ENCODE results near the gene CREG2. TPM values are rescaled to one million over a fixed set of nuclear protein-coding genes. Genes with fewer than 3 reads are reported as not detected.

Gene CREG2, protein sequence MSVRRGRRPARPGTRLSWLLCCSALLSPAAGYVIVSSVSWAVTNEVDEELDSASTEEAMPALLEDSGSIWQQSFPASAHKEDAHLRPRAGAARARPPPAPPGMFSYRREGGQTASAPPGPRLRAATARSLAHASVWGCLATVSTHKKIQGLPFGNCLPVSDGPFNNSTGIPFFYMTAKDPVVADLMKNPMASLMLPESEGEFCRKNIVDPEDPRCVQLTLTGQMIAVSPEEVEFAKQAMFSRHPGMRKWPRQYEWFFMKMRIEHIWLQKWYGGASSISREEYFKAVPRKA
- total RNA-seq, result 0.65 and 1.3 TPM in 2 replicates
- long read RNA-seq, result 0 reads

- peak; percentile 73 for DNase-seq (ENCODE audit: low spot score, unreplicated experiment)
- Mint-ChIP-seq H3K4me3 (ENCODE audit: low read depth) (peak within 1 kb of the TSS; percentile 70), H3K9me3 (ENCODE audit: low read depth) (no peaks in the 10 kb centered on the region), H3K27ac (no peak within 1 kb of the TSS), H3K27me3 (peaks cover 68% of the 10 kb centered on the region), H3K4me1 (ENCODE audit: low read depth) (no peaks in the 10 kb centered on the region), H3K36me3 (ENCODE audit: insufficient read depth) (no peaks in the 10 kb centered on the region)
- peak; percentile 83 for TF ChIP-seq CTCF (IDR thresholded peaks at IDR 0.05; ENCODE audit: unreplicated experiment)
Observed at GRCh38 chr2:101387151-101387834, at the start of gene CREG2. Gene CREG2 (minus strand): TSS chr2:101387503. CDS start chr2:101387457, 46 bp downstream.

DNA sequence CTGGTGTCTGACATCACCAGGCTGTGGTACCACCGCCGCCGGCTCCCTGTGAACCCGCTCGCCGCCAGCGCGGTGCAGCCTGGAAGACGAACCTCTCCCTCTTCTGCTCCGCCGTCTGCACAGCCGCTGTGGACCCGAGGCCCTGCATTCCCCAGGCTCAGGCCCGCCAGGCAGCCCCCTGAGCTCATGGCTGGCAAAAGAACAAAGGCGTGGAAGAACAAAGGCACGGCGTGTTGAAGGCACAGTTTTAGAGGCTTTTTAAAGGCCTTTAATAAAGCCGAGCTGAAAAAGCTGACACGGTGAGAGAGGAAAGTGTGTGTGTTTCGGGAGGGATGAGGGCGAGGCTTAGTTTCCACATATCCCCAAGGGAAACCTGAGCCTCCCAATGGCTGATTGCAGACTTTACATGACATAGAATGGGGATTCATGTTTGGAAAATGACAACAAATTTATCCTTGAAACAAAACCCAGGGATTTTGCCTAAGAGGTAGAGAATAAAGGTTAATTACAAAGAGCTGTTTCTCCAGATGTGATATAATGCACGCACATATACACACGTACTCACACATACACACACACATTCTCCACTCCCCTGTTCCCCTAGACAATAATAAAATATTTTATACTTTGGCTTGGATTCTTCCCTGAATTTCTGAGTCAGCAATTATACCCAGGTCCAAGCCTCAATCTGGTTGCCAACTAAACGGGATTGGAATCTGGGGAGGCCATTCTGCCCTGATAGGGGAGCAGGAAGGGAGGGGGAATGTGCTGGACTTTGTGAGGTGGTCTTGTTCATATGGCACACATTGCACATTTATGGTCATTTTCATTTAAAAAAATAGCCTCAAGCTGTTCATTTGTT, 47.9 kb upstream of the CREG2 start:
- H3K36me3 Mint-ChIP-seq (ENCODE audit: insufficient read depth), result no peaks in the 10 kb centered on the region
- TF ChIP-seq CTCF (IDR thresholded peaks at IDR 0.05; ENCODE audit: unreplicated experiment), result no peak
- H3K27ac Mint-ChIP-seq, result peak overlapping the region; percentile 54
- H3K4me3 Mint-ChIP-seq (ENCODE audit: low read depth), result peak overlapping the region; percentile 27
- H3K4me1 Mint-ChIP-seq (ENCODE audit: low read depth), result peaks cover 7% of the 10 kb centered on the region
- H3K9me3 Mint-ChIP-seq (ENCODE audit: low read depth), result no peaks in the 10 kb centered on the region
- peaks cover 35% of the 10 kb centered on the region for H3K27me3 Mint-ChIP-seq
- no peak for DNase-seq (ENCODE audit: low spot score, unreplicated experiment)

GRCh38 chr2:101433465-101433864, 46.2 kb upstream of the CREG2 start:
- no peak for TF ChIP-seq CTCF (IDR thresholded peaks at IDR 0.05; ENCODE audit: unreplicated experiment)
- H3K4me1 Mint-ChIP-seq (ENCODE audit: low read depth), result peaks cover 2% of the 10 kb centered on the region

DNA sequence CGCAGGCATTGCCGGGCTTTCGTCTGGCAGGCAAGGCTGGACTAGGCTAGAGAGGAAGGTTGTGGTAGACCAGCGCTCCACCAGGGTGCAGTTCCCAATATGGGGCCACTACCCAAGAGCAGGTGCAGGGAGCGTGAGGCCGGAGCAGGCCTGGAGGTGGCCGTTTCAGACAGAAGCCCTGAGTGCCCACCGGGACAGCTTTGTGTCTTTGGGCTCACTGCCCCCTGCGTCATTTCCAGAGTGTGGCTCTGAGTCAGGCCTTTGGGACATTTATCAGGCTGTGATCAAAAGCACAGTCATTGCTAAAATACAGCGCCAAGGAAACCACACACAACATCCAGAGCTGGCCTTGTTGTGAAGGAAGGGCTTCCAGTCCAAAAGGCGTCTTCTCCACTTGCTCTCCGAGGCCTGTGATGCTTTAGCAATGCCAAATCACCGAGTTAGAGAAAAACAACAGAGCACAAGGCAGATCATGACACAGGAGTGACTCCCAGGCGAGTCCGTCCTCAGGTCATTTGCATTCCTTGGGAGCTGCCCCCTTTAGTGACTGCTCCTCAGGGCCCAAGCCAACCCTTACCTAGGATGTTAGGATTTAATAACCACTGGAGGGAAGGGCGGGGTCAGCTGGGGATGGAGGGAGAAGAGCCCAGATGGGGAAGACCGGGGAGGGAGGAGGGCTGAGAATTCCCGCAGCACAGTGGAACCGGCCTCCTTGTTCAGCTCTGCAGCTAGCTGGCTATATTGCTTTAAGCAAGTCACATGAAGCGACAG, 45.3 kb upstream of the CREG2 start:
- no peaks in the 10 kb centered on the region for H3K9me3 Mint-ChIP-seq (ENCODE audit: low read depth)
- H3K4me1 Mint-ChIP-seq (ENCODE audit: low read depth), result peaks cover 2% of the 10 kb centered on the region
- peaks cover 36% of the 10 kb centered on the region for H3K27me3 Mint-ChIP-seq
- DNase-seq (ENCODE audit: low spot score, unreplicated experiment), result no peak
- no peak overlapping the region for H3K27ac Mint-ChIP-seq
- no peak for TF ChIP-seq CTCF (IDR thresholded peaks at IDR 0.05; ENCODE audit: unreplicated experiment)
- no peaks in the 10 kb centered on the region for H3K36me3 Mint-ChIP-seq (ENCODE audit: insufficient read depth)
- H3K4me3 Mint-ChIP-seq (ENCODE audit: low read depth), result no peak overlapping the region

More at GRCh38 chr2:101433465-101433864, 46.2 kb upstream of the CREG2 start:
- no peaks in the 10 kb centered on the region for H3K36me3 Mint-ChIP-seq (ENCODE audit: insufficient read depth)
- no peaks in the 10 kb centered on the region for H3K9me3 Mint-ChIP-seq (ENCODE audit: low read depth)
- no peak overlapping the region for H3K4me3 Mint-ChIP-seq (ENCODE audit: low read depth)
- no peak for DNase-seq (ENCODE audit: low spot score, unreplicated experiment)
- no peak overlapping the region for H3K27ac Mint-ChIP-seq
- peaks cover 35% of the 10 kb centered on the region for H3K27me3 Mint-ChIP-seq
